ENCODE measurements around the gene PXDN.
A peak's percentile ranks its signal among the peaks of the same experiment; 100 is the strongest.

PXDN gene

GRCh38 chr2:1642066-1642861 is 102.1 kb downstream of the PXDN start:
- Histone ChIP-seq H3K27me3 (ENCODE audit: insufficient read depth, low read length, poor library complexity) (no peaks in the 10 kb centered on the region), H3K4me1 (ENCODE audit: control insufficient read depth, low read depth, low read length) (no peaks in the 10 kb centered on the region), H4K8ac (ENCODE audit: low read depth, low read length) (no peak overlapping the region), H3K4me2 (ENCODE audit: low read length) (no peak overlapping the region), H3K4ac (ENCODE audit: low read depth, low read length) (no peak overlapping the region), H3K56ac (ENCODE audit: low read length) (no peak overlapping the region), H3K4me3 (ENCODE audit: low read length) (no peak overlapping the region), H3K79me2 (ENCODE audit: control insufficient read depth, insufficient read depth, low read length) (no peaks in the 10 kb centered on the region), H2BK15ac (replicated peaks; ENCODE audit: low read depth) (no peak overlapping the region), H2BK5ac (ENCODE audit: low read length) (no peak overlapping the region), H3K9ac (ENCODE audit: low read length) (no peak overlapping the region), H3K27ac (ENCODE audit: low read depth, low read length) (peak overlapping the region; percentile 0), H3K79me1 (ENCODE audit: low read length) (no peaks in the 10 kb centered on the region), H3K18ac (ENCODE audit: low read length) (no peak overlapping the region), H2AK5ac (ENCODE audit: low read length) (no peak overlapping the region), H3K36me3 (ENCODE audit: control insufficient read depth, insufficient read depth, low read length) (peaks cover 4% of the 10 kb centered on the region), H2BK120ac (ENCODE audit: low read depth, low read length) (no peak overlapping the region), H3K23ac (ENCODE audit: low read length) (no peak overlapping the region), H4K5ac (ENCODE audit: low read length) (no peak overlapping the region)
- no CpG with 5 or more reads among the region's 15 CpGs for WGBS (ENCODE audit: extremely low coverage, insufficient coverage, low lambda C conversion rate)
- peak; percentile 45 for DNase-seq

- Histone ChIP-seq H3K79me1 (ENCODE audit: low read length) (no peaks in the 10 kb centered on the region), H3K27me3 (ENCODE audit: insufficient read depth, low read length, poor library complexity) (no peaks in the 10 kb centered on the region), H2AK5ac (ENCODE audit: low read length) (no peak overlapping the region), H2BK15ac (replicated peaks; ENCODE audit: low read depth) (no peak overlapping the region), H4K5ac (ENCODE audit: low read length) (no peak overlapping the region), H3K4me3 (ENCODE audit: low read length) (no peak overlapping the region), H3K27ac (ENCODE audit: low read depth, low read length) (no peak overlapping the region), H3K4me2 (ENCODE audit: low read length) (no peak overlapping the region), H4K8ac (ENCODE audit: low read depth, low read length) (no peak overlapping the region), H3K9ac (ENCODE audit: low read length) (no peak overlapping the region), H3K36me3 (ENCODE audit: control insufficient read depth, insufficient read depth, low read length) (peaks cover 4% of the 10 kb centered on the region), H2BK120ac (ENCODE audit: low read depth, low read length) (no peak overlapping the region), H2BK5ac (ENCODE audit: low read length) (no peak overlapping the region), H3K18ac (ENCODE audit: low read length) (no peak overlapping the region), H3K4me1 (ENCODE audit: control insufficient read depth, low read depth, low read length) (no peaks in the 10 kb centered on the region), H3K4ac (ENCODE audit: low read depth, low read length) (no peak overlapping the region), H3K56ac (ENCODE audit: low read length) (no peak overlapping the region), H3K23ac (ENCODE audit: low read length) (no peak overlapping the region), H3K79me2 (ENCODE audit: control insufficient read depth, insufficient read depth, low read length) (no peaks in the 10 kb centered on the region)
- no CpG with 5 or more reads among the region's 3 CpGs for WGBS (ENCODE audit: extremely low coverage, insufficient coverage, low lambda C conversion rate)
- DNase-seq, result peak; percentile 65
Observed at GRCh38 chr2:1641523-1641922, 102.8 kb downstream of the PXDN start.

GRCh38 chr2:1640301-1641135 is 103.8 kb downstream of the PXDN start:
- H3K79me1 ChIP-seq (ENCODE audit: low read length), result no peaks in the 10 kb centered on the region
- H2AK5ac ChIP-seq (ENCODE audit: low read length), result no peak overlapping the region
- no peak overlapping the region for H3K4ac ChIP-seq (ENCODE audit: low read depth, low read length)
- no peaks in the 10 kb centered on the region for H3K79me2 ChIP-seq (ENCODE audit: control insufficient read depth, insufficient read depth, low read length)
- H3K36me3 ChIP-seq (ENCODE audit: control insufficient read depth, insufficient read depth, low read length), result peaks cover 4% of the 10 kb centered on the region
- no peak overlapping the region for H3K9ac ChIP-seq (ENCODE audit: low read length)
- H3K4me1 ChIP-seq (ENCODE audit: control insufficient read depth, low read depth, low read length), result no peaks in the 10 kb centered on the region
- no peak overlapping the region for H2BK5ac ChIP-seq (ENCODE audit: low read length)
- H4K8ac ChIP-seq (ENCODE audit: low read depth, low read length), result no peak overlapping the region
- H3K4me2 ChIP-seq (ENCODE audit: low read length), result no peak overlapping the region
- H3K27ac ChIP-seq (ENCODE audit: low read depth, low read length), result no peak overlapping the region
- no peak overlapping the region for H3K56ac ChIP-seq (ENCODE audit: low read length)
- WGBS (ENCODE audit: extremely low coverage, insufficient coverage, low lambda C conversion rate), result no CpG with 5 or more reads among the region's 17 CpGs
- no peak overlapping the region for H3K4me3 ChIP-seq (ENCODE audit: low read length)
- no peak overlapping the region for H3K18ac ChIP-seq (ENCODE audit: low read length)
- no peak overlapping the region for H4K5ac ChIP-seq (ENCODE audit: low read length)
- no peak overlapping the region for H2BK15ac ChIP-seq (replicated peaks; ENCODE audit: low read depth)
- DNase-seq, result no peak
- H2BK120ac ChIP-seq (ENCODE audit: low read depth, low read length), result no peak overlapping the region
- H3K27me3 ChIP-seq (ENCODE audit: insufficient read depth, low read length, poor library complexity), result no peaks in the 10 kb centered on the region
- H3K23ac ChIP-seq (ENCODE audit: low read length), result no peak overlapping the region

- WGBS (ENCODE audit: extremely low coverage, insufficient coverage, low lambda C conversion rate), result no CpG with 5 or more reads among the region's 25 CpGs
- Histone ChIP-seq H3K4me3 (ENCODE audit: low read length) (no peak overlapping the region), H3K9ac (ENCODE audit: low read length) (no peak overlapping the region)
Observed at GRCh38 chr2:1639086-1639858, 105.0 kb downstream of the PXDN start.

GRCh38 chr2:1638281-1638860 is 105.9 kb downstream of the PXDN start:
- no CpG with 5 or more reads among the region's 11 CpGs for WGBS (ENCODE audit: extremely low coverage, insufficient coverage, low lambda C conversion rate)
- H3K79me2 ChIP-seq (ENCODE audit: control insufficient read depth, insufficient read depth, low read length), result no peaks in the 10 kb centered on the region
- no peak overlapping the region for H2BK120ac ChIP-seq (ENCODE audit: low read depth, low read length)
- no peak overlapping the region for H3K27ac ChIP-seq (ENCODE audit: low read depth, low read length)
- H2AK5ac ChIP-seq (ENCODE audit: low read length), result no peak overlapping the region
- H3K79me1 ChIP-seq (ENCODE audit: low read length), result no peaks in the 10 kb centered on the region
- no peak for DNase-seq
- H3K9ac ChIP-seq (ENCODE audit: low read length), result no peak overlapping the region
- no peak overlapping the region for H4K5ac ChIP-seq (ENCODE audit: low read length)
- peaks cover 7% of the 10 kb centered on the region for H3K36me3 ChIP-seq (ENCODE audit: control insufficient read depth, insufficient read depth, low read length)
- no peak overlapping the region for H3K4me2 ChIP-seq (ENCODE audit: low read length)
- no peak overlapping the region for H2BK15ac ChIP-seq (replicated peaks; ENCODE audit: low read depth)
- H3K27me3 ChIP-seq (ENCODE audit: insufficient read depth, low read length, poor library complexity), result no peaks in the 10 kb centered on the region
- no peak overlapping the region for H3K4ac ChIP-seq (ENCODE audit: low read depth, low read length)
- H4K8ac ChIP-seq (ENCODE audit: low read depth, low read length), result no peak overlapping the region
- no peak overlapping the region for H3K23ac ChIP-seq (ENCODE audit: low read length)
- no peaks in the 10 kb centered on the region for H3K4me1 ChIP-seq (ENCODE audit: control insufficient read depth, low read depth, low read length)
- no peak overlapping the region for H3K18ac ChIP-seq (ENCODE audit: low read length)
- H3K56ac ChIP-seq (ENCODE audit: low read length), result no peak overlapping the region
- no peak overlapping the region for H2BK5ac ChIP-seq (ENCODE audit: low read length)
- no peak overlapping the region for H3K4me3 ChIP-seq (ENCODE audit: low read length)

More at GRCh38 chr2:1639086-1639858, 105.0 kb downstream of the PXDN start:
- Histone ChIP-seq H2BK5ac (ENCODE audit: low read length) (no peak overlapping the region), H3K56ac (ENCODE audit: low read length) (no peak overlapping the region), H4K8ac (ENCODE audit: low read depth, low read length) (no peak overlapping the region), H2AK5ac (ENCODE audit: low read length) (no peak overlapping the region), H3K36me3 (ENCODE audit: control insufficient read depth, insufficient read depth, low read length) (peaks cover 7% of the 10 kb centered on the region), H3K4me2 (ENCODE audit: low read length) (no peak overlapping the region), H3K27ac (ENCODE audit: low read depth, low read length) (no peak overlapping the region), H3K23ac (ENCODE audit: low read length) (no peak overlapping the region), H3K18ac (ENCODE audit: low read length) (no peak overlapping the region), H3K79me2 (ENCODE audit: control insufficient read depth, insufficient read depth, low read length) (no peaks in the 10 kb centered on the region), H2BK15ac (replicated peaks; ENCODE audit: low read depth) (no peak overlapping the region), H3K27me3 (ENCODE audit: insufficient read depth, low read length, poor library complexity) (no peaks in the 10 kb centered on the region), H3K4me1 (ENCODE audit: control insufficient read depth, low read depth, low read length) (no peaks in the 10 kb centered on the region), H3K4ac (ENCODE audit: low read depth, low read length) (no peak overlapping the region), H4K5ac (ENCODE audit: low read length) (no peak overlapping the region), H3K79me1 (ENCODE audit: low read length) (no peaks in the 10 kb centered on the region), H2BK120ac (ENCODE audit: low read depth, low read length) (no peak overlapping the region)
- DNase-seq, result no peak

Data from mesendoderm (in vitro differentiated cells).